ENCODE measurements around the gene TRIM44.

Gene TRIM44

GRCh38 chr11:35850191-35850590 is 187.6 kb downstream of the TRIM44 start:
- DNase-seq (ENCODE audit: low spot score): no peak
- no peak for TF ChIP-seq CTCF (IDR thresholded peaks at IDR 0.05; ENCODE audit: extremely low read depth, missing control alignments)

GRCh38 chr11:35851342-35851741 is 188.8 kb downstream of the TRIM44 start:
- TF ChIP-seq CTCF (IDR thresholded peaks at IDR 0.05; ENCODE audit: extremely low read depth, missing control alignments): no peak
- no peak for DNase-seq (ENCODE audit: low spot score)

- no peak for TF ChIP-seq CTCF (IDR thresholded peaks at IDR 0.05; ENCODE audit: extremely low read depth, missing control alignments)
- no peak for DNase-seq (ENCODE audit: low spot score)
Measured at GRCh38 chr11:35852056-35852455, 189.5 kb downstream of the TRIM44 start.

GRCh38 chr11:35853971-35854370 is 191.4 kb downstream of the TRIM44 start:
- no peak for DNase-seq (ENCODE audit: low spot score)
- no peak for TF ChIP-seq CTCF (IDR thresholded peaks at IDR 0.05; ENCODE audit: extremely low read depth, missing control alignments)

GRCh38 chr11:35855671-35856070 is 193.1 kb downstream of the TRIM44 start:
- no peak for DNase-seq (ENCODE audit: low spot score)
- TF ChIP-seq CTCF (IDR thresholded peaks at IDR 0.05; ENCODE audit: extremely low read depth, missing control alignments): no peak

- no peak for DNase-seq (ENCODE audit: low spot score)
- TF ChIP-seq CTCF (IDR thresholded peaks at IDR 0.05; ENCODE audit: extremely low read depth, missing control alignments): no peak
Measured at GRCh38 chr11:35856259-35856658, 193.7 kb downstream of the TRIM44 start.

GRCh38 chr11:35856756-35857155 is 194.2 kb downstream of the TRIM44 start:
- no peak for TF ChIP-seq CTCF (IDR thresholded peaks at IDR 0.05; ENCODE audit: extremely low read depth, missing control alignments)
- DNase-seq (ENCODE audit: low spot score): no peak
